ENCODE results near the gene RPS6KA6. TPM values are rescaled to one million over a fixed set of nuclear protein-coding genes. Genes with fewer than 3 reads are reported as not detected.

RPS6KA6 gene
- total and polyA plus RNA-seq, 10 of the 15 experiments (the other 5 are each of a cell fraction or from before 2014, with no cell fraction given), result 0.29 to 2.8 (median 1.4) TPM; not detected in 1

- no peak for TF ChIP-seq HSF1 (IDR thresholded peaks at IDR 0.05; ENCODE audit: low read depth, low read length)
- TF ChIP-seq HCFC1 (IDR thresholded peaks at IDR 0.05; ENCODE audit: low read length), result no peak
- TF ChIP-seq, protein P1, sequence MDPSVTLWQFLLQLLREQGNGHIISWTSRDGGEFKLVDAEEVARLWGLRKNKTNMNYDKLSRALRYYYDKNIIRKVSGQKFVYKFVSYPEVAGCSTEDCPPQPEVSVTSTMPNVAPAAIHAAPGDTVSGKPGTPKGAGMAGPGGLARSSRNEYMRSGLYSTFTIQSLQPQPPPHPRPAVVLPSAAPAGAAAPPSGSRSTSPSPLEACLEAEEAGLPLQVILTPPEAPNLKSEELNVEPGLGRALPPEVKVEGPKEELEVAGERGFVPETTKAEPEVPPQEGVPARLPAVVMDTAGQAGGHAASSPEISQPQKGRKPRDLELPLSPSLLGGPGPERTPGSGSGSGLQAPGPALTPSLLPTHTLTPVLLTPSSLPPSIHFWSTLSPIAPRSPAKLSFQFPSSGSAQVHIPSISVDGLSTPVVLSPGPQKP (IDR thresholded peaks at IDR 0.05; ENCODE audit: low read depth, low read length), result no peak
- no peak for TF ChIP-seq RB1 (IDR thresholded peaks at IDR 0.05; ENCODE audit: borderline replicate concordance)
- TF ChIP-seq KDM1A (IDR thresholded peaks at IDR 0.05; ENCODE audit: borderline replicate concordance), result no peak
- TF ChIP-seq, protein P2, sequence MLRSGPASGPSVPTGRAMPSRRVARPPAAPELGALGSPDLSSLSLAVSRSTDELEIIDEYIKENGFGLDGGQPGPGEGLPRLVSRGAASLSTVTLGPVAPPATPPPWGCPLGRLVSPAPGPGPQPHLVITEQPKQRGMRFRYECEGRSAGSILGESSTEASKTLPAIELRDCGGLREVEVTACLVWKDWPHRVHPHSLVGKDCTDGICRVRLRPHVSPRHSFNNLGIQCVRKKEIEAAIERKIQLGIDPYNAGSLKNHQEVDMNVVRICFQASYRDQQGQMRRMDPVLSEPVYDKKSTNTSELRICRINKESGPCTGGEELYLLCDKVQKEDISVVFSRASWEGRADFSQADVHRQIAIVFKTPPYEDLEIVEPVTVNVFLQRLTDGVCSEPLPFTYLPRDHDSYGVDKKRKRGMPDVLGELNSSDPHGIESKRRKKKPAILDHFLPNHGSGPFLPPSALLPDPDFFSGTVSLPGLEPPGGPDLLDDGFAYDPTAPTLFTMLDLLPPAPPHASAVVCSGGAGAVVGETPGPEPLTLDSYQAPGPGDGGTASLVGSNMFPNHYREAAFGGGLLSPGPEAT (IDR thresholded peaks at IDR 0.05; ENCODE audit: low read depth), result no peak
- no peak for TF ChIP-seq SPI1 (IDR thresholded peaks at IDR 0.05; ENCODE audit: borderline replicate concordance, insufficient read depth, low read depth, low read length)
- no peak for TF ChIP-seq SREBF2 (IDR thresholded peaks at IDR 0.05; ENCODE audit: low read length)
- no peak for TF ChIP-seq IKZF1 (conservative IDR thresholded peaks at IDR 0.05)
- no peak for TF ChIP-seq FOS (IDR thresholded peaks at IDR 0.05; ENCODE audit: borderline replicate concordance, extremely low read depth, insufficient read length)
- no peak for TF ChIP-seq CBFB (IDR thresholded peaks at IDR 0.05; ENCODE audit: low read depth)
- TF ChIP-seq TARDBP (IDR thresholded peaks at IDR 0.05; ENCODE audit: borderline replicate concordance), result no peak
These were observed 31.2 kb downstream of the RPS6KA6 start (continued) for GRCh38 chrX:84156821-84157220.

Data from GM12878 (cell line).